HL-60/S4 treated with phorbol 12-myristate 13-acetate at 8.2 ng/mL for 4 days and 3 days (cell line): ENCODE measurements around the gene THOC2.
"Not testable (repeated sequence)": the region's sequence is repeated elsewhere in the genome, so short reads cannot be mapped to it uniquely, and the experiment has no call there.

Experiments used
- in situ Hi-C: fragments of 300-500 bp; cut with MboI; formaldehyde crosslinking; loops from 2 replicates; pipeline ENCODE4 v1.15.0; 2022; ENCODE audit warnings: low sequenced_read_pairs

Gene THOC2

DNA sequence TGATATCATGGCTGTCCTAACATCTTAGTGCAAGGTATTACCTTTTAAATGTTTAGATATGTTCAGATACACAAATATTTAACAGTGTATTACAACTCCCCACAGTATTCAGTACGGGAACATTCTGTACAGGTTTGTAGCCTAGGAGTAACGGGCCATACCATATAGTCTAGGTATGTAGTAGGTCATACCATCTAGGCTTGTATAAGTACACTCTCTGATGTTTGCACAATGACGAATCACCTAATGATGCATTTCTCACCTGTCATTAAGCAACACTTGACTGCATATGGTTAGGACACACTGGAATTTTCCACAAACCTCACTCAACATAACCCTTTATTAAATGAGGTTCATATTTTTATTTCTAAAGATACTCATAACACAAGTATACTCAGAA is 67.7 kb downstream of the THOC2 start:
- in situ Hi-C loops, result no loop called here

DNA sequence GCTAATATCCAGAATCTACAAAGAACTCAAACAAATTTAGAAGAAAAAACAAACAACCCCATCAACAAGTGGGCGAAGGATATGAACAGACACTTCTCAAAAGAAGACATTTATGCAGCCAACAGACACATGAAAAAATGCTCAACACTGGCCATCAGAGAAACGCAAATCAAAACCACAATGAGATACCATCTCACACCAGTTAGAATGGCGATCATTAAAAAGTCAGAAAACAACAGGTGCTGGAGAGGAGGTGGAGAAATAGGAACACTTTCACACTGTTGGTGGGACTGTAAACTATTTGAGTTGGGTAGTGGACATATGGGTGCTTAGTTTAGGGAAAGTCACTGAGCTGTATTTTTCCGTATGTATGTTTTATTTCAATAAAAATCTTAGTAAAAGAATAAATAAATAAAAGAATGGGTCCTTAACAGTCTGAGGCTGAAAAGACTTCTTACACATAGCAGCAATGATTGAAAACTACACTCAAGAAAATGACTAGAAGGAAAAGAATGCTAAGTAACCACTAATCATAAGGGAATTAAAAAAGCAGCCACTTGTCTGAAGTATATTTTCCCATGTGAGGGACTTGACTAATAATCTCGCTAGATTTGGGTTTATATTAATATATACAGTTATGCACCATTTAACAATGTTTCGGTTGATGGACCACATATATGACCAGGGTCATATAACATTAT is 68.2 kb downstream of the THOC2 start:
- in situ Hi-C loops, result not testable (repeated sequence)

DNA sequence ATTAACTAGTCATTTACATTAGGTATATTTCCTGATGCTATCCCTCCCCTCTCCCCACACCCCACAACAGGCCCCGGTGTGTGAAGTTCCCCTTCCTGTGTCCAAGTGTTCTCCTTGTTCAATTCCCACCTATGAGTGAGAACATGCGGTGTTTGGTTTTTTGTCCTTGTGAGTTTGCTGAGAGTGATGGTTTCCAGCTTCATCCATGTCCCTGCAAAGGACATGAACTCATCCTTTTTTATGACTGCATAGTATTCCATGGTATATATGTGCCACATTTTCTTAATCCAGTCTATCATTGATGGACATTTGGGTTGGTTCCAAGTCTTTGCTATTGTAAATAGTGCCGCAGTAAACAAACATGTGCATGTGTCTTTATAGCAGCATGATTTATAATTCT is 69.1 kb downstream of the THOC2 start:
- in situ Hi-C loops, result not testable (repeated sequence)

DNA sequence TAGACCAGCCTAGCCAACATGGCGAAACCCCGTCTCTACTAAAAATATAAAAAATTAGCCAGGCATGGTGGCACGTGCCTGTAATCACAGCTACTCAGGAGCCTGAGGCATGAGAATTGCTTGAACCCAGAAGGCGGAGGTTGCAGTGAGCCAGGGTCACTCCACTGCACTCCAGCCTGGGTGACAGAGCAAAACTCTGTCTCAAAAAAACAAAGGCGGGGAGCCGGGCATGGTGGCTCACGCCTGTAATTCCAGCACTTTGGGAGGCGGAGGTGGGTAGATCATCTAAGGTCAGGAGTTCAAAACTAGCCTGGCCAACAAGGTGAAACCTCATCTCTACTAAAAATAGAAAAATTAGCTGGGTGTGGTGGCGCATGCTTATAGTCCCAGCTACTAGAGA is 76.3 kb downstream of the THOC2 start:
- in situ Hi-C loops, result not testable (repeated sequence)

DNA sequence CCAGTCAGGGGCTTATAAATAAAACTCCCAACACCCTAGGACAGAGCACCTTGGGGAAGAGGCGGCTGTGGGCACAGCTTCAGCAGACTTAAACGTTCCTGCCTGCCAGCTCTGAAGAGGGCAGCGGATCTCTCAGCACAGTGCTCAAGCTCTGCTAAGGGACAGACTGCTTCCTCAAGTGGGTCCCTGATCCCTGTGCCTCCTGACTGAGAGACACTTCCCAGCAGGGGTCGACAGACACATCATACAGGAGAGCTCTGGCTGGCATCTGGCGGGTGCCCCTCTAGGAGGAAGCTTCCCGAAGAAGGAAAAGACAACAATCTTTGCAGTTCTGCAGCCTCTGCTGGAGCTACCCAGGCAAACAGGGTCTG is 84.1 kb downstream of the THOC2 start:
- in situ Hi-C loops, result not testable (repeated sequence)

DNA sequence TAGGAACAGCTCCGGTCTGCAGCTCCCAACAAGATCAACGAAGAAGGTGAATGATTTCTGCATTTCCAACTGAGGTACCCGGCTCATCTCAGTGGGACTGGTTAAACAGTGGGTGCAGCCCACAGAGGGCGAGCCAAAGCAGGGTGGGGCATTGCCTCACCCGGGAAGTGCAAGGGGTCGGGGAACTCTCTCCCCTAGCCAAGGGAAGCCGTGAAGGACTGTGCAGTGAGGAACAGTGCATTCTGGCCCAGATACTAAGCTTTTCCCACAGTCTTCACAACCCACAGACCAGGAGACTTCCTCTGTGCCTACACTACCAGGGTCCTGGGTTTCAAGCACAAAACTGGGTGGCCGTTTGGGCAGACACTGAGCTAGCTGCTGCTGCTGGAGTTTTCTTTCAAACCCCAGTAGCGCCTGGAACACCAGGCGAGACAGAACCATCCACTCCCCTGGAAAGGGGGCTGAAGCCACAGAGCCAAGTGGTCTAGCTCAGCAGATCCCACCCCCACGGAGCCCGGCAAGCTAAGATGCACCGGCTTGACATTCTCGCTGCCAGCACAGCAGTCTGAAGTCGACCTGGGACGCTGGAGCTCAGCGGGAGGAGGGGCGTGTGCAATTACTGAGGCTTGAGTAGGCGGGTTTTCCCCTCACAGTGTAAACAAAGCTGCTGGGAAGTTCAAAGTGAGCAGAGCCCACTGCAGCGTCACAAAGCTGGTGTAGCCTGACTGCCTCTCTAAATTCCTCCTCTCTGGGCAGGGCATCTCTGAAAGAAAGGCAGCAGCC is 84.6 kb downstream of the THOC2 start:
- in situ Hi-C loops, result no loop called here

DNA sequence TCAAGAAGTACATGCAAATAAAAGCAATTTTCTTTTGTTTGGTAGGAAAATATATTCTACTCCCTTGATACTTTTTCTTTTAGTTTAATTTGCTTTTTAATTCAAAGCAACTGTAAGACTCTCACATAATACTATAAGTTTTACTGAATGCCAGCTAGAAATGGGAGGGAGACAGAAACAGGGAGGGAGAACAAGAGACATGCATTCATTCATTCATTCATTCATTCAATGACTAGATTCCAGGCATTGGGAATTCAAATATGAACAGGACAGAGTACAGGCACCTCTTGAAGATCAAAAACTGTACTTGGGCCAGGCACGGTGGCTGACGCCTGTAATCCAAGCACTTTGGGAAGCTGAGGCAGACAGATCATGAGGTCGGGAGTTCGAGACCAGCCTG is 85.6 kb downstream of the THOC2 start:
- in situ Hi-C loops, result no loop called here

DNA sequence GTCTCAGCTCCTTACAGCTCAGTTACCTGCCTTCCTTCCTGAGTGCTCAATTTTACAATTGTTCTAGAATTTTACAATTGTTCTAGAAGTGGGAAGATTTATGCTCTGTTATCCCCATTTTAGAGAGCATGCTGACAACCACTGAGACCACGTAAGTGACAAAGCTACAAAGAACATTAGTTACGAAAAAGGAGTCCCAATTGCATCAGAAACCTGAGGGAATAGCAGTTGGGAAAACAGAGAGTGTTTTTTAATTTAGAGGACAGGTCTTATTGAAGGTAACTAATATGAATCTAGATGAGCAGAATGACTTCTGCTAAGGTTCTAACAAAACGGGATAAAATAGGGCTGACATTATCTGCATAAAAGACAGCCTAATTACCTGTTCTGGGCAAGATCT is 103.3 kb downstream of the THOC2 start:
- in situ Hi-C loops, result no loop called here

DNA sequence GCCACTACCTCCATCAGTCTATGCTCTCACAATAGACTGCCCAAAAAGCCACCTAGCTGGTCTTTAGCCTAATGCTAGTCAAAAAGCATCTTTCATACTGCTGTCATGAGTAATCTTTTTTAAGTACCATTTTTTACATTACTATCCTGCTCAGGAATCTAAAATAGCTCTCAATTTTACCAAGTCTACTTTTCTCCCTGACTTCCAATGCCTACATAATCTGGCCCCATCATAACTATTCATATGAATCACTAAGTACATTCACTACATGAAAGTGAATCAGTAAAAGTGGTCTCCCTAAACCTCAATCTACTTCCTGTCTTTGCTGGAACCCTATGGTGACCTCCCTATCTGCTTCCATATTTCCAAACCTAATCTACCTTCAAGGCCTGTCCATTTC is 105.9 kb downstream of the THOC2 start:
- in situ Hi-C loops, result no loop called here

DNA sequence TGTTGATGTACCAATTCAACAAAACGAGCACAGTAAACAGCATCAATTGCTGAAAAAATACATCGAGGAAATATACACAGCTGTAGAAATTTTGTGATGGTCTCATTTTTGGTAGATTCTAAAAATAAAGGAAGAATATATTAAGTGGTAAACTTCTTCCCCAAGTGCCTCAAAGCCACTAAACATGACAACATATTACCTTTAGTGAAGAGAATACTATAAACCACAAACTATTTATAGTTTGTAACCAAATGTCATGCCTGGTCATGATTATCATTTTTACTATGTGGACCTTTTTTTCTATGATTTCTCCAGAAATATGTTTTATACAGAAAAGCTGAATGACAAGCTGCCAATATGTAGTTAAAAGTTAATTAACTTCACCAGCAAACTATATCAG is 106.9 kb downstream of the THOC2 start:
- in situ Hi-C loops, result no loop called here

DNA sequence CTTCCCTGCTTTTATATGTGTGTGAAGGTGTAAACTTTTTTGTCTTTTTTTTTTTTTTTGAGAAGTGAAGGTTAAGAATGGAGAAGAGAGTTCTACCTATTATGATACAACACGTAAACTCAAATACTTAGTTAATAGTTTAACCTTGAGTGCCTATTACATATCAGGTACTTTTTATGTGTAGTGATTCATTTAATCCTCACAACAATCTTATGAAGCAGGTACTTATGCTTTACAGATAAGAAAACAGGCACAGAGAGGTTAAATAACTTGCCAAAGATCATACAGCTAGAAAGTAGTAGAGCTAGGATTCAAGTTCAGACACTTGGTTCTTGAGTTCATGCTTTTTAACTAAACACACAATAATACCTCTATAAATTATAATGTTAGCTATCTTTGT is 107.4 kb downstream of the THOC2 start:
- in situ Hi-C loops, result no loop called here

DNA sequence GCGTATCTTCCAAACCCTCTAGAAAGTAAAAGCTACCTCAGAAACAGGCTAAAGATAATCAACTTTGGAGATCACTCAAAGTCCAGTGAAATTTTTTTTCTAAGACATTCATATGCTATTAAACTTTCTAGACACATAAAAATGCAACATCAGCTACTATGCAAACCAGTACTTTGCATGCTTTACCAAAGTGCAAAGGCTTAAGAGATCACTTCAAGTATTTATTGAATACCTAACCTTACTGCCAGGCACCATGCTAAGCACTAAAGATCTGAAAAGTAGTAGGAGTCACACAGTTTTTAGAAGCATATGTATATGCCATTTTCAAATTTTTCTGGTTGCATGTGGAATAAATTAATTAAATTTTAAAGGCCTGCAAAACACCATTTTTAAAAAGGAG is 115.8 kb downstream of the THOC2 start:
- in situ Hi-C loops, result no loop called here

DNA sequence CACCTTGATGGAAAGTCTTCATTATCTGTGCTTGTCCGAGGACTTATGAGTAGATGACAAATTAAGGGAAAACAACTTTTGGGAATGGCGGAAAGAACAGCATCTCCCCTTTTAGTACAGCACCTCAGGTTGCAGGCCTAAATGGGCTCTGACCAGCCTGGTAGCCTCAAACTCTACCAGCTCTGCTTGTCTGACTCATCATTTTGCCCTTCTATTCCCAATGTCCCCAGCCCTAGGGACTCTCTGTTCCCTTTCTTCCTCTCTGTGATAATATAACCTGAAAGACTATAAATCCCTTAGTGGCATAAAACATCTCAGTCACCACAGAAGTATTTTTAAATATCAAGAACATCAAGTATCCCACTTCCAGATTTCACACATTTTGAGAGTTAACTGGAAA is 121.9 kb downstream of the THOC2 start:
- in situ Hi-C loops, result no loop called here

DNA sequence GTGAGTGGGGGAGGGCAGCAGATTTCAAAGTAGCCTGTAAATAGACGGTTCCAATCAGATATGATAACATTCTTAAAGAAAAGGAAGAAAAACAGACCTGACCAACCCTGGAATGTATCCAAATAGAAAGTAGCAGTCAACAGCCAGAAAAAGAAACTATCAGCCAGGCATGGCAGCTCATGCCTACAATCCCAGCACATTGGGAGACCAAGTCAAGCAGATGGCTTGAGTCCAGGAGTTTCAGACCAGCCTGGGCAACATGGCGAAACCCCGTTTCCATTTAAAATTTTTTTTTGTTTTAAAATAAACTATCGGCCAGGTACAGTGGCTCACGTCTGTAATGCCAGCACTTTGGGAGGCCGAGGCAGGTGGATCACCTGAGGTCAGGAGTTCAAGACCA is 125.0 kb downstream of the THOC2 start:
- in situ Hi-C loops, result no loop called here

DNA sequence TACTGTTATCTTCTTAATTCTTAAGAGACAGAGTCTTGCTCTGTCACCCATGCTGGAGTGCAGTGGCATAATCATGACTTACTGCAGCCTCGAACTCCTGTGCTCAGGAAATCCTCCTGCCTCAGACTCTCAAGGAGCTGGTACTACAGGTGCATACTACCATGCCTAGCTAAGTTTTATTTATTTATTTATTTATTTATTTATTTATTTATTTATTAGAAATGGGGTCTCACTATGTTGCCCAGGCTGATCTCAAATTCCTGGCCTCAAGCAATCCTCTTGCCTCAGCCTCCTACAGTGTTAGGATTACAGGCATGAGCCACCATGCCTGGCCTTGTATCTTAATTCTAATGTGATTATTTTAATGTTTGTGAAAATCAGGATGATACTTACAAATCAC is 125.6 kb downstream of the THOC2 start:
- in situ Hi-C loops, result no loop called here

DNA sequence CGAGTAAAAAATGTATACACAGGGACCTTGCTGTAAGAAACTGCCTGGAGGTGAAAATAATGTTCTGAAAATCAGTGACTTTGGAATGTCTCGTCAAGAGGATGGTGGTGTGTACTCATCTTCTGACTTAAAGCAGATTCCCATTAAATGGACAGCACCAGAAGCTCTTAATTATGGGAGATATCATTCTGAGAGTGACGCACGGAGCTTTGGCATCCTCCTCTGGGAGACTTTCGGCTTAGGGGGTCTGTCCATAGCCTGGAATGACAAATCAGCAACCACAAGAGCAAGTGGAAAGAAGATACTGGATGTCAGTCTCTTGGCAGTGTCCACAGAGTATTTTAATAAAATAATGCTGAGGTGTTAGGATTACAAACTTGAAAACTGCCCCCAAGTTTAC is 129.4 kb downstream of the THOC2 start:
- in situ Hi-C loops, result no loop called here

DNA sequence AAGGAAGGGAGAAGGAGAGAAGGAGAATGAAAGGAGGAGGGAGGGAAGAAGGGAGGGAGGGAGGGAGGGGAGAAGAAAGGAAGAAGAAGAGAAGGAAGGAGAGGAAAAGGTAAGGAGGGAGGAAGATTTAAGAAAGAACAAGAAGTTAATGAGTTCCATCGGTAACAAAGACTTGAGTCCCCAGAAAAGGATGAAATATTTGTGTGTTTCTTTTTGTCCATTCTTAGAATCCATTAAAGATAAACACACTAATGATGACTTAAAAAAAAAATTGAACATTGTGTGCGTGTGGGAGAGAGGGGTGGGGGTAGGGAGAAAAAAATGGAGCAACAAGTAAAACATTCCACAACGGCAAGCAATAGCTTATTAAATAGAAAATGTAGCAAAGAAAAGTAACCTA is 131.4 kb downstream of the THOC2 start:
- in situ Hi-C loops, result no loop called here

DNA sequence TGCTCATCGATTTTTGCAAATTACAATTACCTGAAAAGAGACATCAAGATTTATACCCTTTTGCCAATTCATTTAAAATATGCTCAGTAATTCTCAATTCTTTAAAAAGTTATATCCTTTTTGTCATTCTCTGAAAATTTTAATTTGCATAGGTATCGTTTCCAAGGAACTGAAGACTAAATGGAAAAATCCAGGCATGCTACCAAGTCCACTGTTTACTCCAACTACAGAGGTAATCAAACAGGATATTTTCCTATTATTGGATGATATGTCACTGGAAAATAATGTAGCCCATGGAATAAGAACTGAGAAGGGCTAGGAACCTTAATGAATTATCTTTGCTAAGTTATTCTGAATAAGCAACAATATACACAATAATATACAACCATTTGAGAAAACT is 132.7 kb downstream of the THOC2 start:
- in situ Hi-C loops, result no loop called here

DNA sequence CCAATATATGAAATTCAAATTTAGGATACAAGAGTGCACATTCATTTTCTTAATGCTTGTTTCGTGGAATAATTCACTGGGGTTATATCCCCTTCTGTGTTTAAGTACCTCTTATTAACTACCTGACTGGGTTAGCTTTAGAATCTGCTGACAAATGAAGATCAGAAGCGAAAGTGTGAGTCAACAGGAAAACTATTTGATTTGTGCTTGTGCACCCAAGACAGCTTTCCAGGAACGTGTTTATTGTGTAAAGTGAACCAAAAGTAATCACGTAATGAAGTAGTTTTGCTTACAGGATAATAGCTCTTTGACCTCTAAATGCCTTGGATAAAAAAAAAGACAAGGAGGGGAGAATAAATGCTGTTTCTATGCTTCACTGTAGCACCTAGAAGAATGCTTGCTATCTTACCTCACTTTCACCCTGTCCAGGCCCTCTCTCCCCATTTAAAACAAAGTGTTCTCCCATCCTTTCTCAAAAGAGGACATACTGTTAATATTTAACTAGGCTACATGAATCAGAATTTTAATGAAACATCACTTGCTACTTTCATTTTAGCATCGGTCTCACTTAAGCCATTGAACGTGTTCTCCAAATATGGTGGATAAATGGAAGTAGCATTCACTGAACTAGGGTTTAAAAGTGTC is 141.9 kb downstream of the THOC2 start:
- in situ Hi-C loops, result no loop called here

DNA sequence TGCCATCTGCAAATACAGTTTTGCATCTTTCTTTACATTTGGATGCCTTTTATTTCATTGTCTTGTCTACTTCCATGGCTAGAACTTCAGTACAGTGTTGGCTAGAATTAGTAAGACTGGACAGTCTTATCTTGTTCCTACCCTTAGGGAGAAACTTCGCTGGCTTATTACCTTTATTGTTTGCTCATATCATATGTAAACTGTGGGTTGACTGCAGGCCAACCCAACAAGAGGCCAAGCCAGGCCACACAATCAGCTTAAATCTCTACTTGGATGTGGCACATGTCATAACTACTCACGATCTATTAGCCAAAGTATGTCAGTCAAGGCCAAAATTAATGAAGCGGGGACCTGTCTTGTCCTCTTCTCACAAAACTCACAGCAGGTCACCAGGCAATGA is 144.1 kb downstream of the THOC2 start:
- in situ Hi-C loops, result no loop called here

DNA sequence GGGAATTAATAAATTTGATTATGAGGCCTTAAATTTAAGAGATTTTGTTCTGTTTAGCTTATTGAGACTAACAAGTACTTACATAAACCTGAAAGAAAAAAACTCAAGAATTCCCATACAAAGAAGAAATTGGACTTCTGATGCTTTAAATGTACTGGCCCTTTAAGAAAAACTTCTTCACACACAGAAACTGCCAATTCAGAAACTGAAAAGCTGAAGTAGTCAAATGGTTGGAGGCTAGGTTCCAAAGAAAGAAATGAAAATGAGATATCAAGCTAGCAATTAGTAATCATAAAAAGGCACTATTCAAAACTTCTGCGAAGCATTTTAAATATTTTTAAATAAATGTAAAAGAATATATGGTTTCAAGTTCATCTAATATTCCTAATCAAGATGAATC is 151.3 kb downstream of the THOC2 start:
- in situ Hi-C loops, result no loop called here

DNA sequence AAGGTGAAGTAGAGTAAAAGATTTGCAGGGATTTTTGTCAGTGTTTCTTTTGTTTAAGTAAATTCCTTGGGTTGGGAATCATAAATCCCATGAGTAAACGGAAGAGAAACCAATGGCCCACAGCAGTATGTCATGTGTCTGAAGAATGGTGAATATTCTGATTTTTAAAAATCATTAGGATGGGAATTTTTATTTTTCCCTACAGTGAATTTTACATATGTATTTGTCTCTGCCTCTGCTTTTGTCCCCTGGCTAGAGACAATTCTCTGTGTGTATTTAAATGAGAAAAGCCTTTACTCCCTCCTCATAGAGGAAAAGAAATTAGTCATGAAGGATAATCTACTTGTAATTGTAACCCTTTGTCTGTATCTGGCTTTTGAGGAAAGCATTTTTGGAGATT is 152.1 kb downstream of the THOC2 start:
- in situ Hi-C loops, result no loop called here
